MG63 (cell line): Measurements from ENCODE around the gene NOPCHAP1. TPM values are rescaled to one million over a fixed set of nuclear protein-coding genes. Genes with fewer than 3 reads are reported as not detected.

Experiments
- DNase-seq: peaks from one replicate; pipeline ENCODE4 v3.0.0-alpha.2; 2020
- H3K27me3 ChIP-seq: fragments of 250-450 bp; sonication (Bioruptor Pico); 2 replicates; pipeline ENCODE4 v1.5.1; 2020; ENCODE audit warnings: mild to moderate bottlenecking, moderate library complexity
- H3K36me3 ChIP-seq: fragments of 250-450 bp; sonication (Bioruptor Pico); 2 replicates; pipeline ENCODE4 v1.5.1; 2020; ENCODE audit warnings: mild to moderate bottlenecking, moderate library complexity
- H3K4me3 ChIP-seq: fragments of 250-450 bp; sonication (Bioruptor Pico); 2 replicates; pipeline ENCODE4 v1.5.1; 2020; ENCODE audit warnings: mild to moderate bottlenecking, moderate library complexity
- H3K9me3 ChIP-seq: fragments of 250-450 bp; sonication (Bioruptor Pico); 2 replicates; pipeline ENCODE4 v1.5.1; 2020; ENCODE audit warnings: mild to moderate bottlenecking, moderate library complexity
- total RNA-seq: library from RNA; depleted of rRNA; stranded (reverse); fragments of >200 nt; shearing (Covaris generic); gene quantifications from 2 replicates; pipeline ENCODE4 v1.2.3, GENCODE V29; 2014; ENCODE audit warnings: low replicate concordance; rRNA removed

The NOPCHAP1 gene
- total RNA-seq, 1 experiment from 2014 or later: 12.5 TPM

DNA sequence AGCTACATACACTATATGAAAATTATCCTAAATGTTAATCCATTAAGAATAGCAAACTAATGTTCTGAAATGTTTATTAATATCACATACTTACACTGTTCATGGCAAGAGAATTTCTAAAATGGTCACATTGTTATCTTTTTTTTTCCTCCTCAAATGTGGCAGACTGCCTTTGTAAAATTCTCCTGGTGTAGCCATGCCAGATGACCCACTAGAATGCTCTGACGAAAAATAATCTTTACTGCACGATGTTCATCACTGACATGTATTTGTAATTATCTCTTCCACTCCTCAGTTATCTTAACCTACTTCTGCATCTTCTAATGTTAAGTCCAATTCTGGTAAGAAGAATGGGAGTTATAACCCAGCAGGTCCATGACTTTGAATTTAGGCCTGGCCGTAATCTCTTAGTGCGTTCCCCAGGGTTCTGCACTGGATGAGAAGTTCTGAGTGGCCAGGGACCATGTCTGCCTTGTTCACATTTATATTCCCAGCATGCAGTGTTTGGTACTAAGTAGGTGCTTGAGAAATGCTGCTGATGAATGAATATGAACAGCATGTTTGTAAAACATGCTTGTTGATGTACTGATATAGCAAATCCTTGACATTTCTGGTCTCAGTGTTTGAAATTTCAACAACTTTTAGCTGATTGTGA lies 46.7 kb downstream of the NOPCHAP1 start:
- H3K36me3 ChIP-seq: peaks cover 55% of the 10 kb centered on the region
- no peaks in the 10 kb centered on the region for H3K27me3 ChIP-seq
- no peaks in the 10 kb centered on the region for H3K9me3 ChIP-seq
- DNase-seq: no peak
- no peak overlapping the region for H3K4me3 ChIP-seq

DNA sequence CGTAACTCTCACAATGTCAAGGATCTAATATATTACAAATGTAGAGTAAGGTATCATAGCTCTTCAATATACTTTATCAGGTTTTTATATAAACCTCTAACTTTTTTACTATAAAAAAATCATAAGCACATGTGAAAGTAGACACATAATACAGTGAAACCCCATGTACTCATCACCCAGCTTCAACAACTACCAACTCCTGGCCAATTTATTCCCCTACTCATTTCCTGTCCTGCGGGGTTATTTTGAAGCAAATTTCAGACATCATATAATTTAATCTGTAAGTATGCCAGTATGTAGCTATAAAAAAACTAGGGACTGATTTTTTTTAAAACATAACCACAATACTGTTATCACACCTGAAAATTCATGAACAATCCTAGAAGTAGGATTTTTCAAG lies 47.7 kb downstream of the NOPCHAP1 start:
- H3K36me3 ChIP-seq: peaks cover 57% of the 10 kb centered on the region
- no peak overlapping the region for H3K4me3 ChIP-seq

More for the DNA sequence above, 47.7 kb downstream of the NOPCHAP1 start:
- Histone ChIP-seq H3K27me3 (no peaks in the 10 kb centered on the region), H3K9me3 (no peaks in the 10 kb centered on the region)
- DNase-seq: no peak

Other genes starting within 250 kb of the NOPCHAP1 start
- 2.2 and 4.2 TPM in 2 replicates for gene SLC41A2, start 28.0 kb upstream of the NOPCHAP1 start, total RNA-seq
- 10.5 and 11.2 TPM in 2 replicates for gene ALDH1L2, start 98.1 kb downstream of the NOPCHAP1 start, total RNA-seq
- 28.3 and 33.1 TPM in 2 replicates for gene WASHC4, start 121.4 kb downstream of the NOPCHAP1 start, total RNA-seq
- gene APPL2, start 249.9 kb downstream of the NOPCHAP1 start, total RNA-seq: 20.4 and 30.1 TPM in 2 replicates